WTC11 (cell line): ENCODE measurements around the gene EDN3. TPM values are rescaled to one million over a fixed set of nuclear protein-coding genes. Genes with fewer than 3 reads are reported as not detected.

Experiments
- ATAC-seq: fragments of 200-7000 bp; cut with Tn5 transposase; 2 replicates; pipeline ENCODE4 v1.10.0; 2021; ENCODE audit warnings: mild to moderate bottlenecking, moderate library complexity
- CTCF ChIA-PET: fragments of 300-600 bp; sonication (Branson Sonifier 250); formaldehyde crosslinking; loops from one replicate; lab custom pipeline; 2021; ENCODE audit warnings: antibody characterized with exemption; lab: Charles Lee
- POLR2A ChIA-PET: fragments of 350-600 bp; sonication (Branson Sonifier 250); formaldehyde crosslinking; loops from one replicate; lab custom pipeline; 2021; ENCODE audit warnings: antibody characterized with exemption; lab: Charles Lee
- DNase-seq: peaks from one replicate; pipeline ENCODE4 v3.0.0; 2021; ENCODE audit warnings: low spot score
- H3K27ac Mint-ChIP-seq: 2 replicates; pipeline ENCODE4 v1.8.0; 2021; ENCODE audit warnings: mixed read lengths
- H3K27me3 Mint-ChIP-seq: 2 replicates; pipeline ENCODE4 v1.8.0; 2021; ENCODE audit warnings: low read depth, mild to moderate bottlenecking, moderate library complexity, mixed read lengths
- H3K36me3 Mint-ChIP-seq: 2 replicates; pipeline ENCODE4 v1.8.0; 2021; ENCODE audit warnings: mixed read lengths
- H3K4me1 Mint-ChIP-seq: 2 replicates; pipeline ENCODE4 v1.8.0; 2022; ENCODE audit warnings: mixed read lengths
- H3K4me3 Mint-ChIP-seq: 2 replicates; pipeline ENCODE4 v1.8.0; 2021; ENCODE audit warnings: mild to moderate bottlenecking, moderate library complexity, mixed read lengths
- H3K9me3 Mint-ChIP-seq: 2 replicates; pipeline ENCODE4 v1.8.0; 2021; ENCODE audit warnings: mixed read lengths
- ATF2 ChIP-seq: sonication (generic); formaldehyde crosslinking; IDR thresholded peaks from 2 replicates; pipeline ENCODE4 v1.8.1; 2022; ENCODE audit warnings: low read depth, missing genetic modification reagents, borderline replicate concordance
- E2F4 ChIP-seq: sonication (generic); formaldehyde crosslinking; IDR thresholded peaks from 2 replicates; pipeline ENCODE4 v1.8.1; 2022; ENCODE audit warnings: low read depth, mild to moderate bottlenecking, moderate library complexity, missing genetic modification reagents, borderline replicate concordance
- ETV6 ChIP-seq: sonication (generic); formaldehyde crosslinking; IDR thresholded peaks from 2 replicates; pipeline ENCODE4 v1.8.1; 2022; ENCODE audit warnings: mild to moderate bottlenecking, missing genetic modification reagents
- FOXP4 ChIP-seq: sonication (generic); formaldehyde crosslinking; IDR thresholded peaks from 2 replicates; pipeline ENCODE4 v1.8.0; 2022; ENCODE audit warnings: mild to moderate bottlenecking, missing genetic modification reagents
- NFATC4 ChIP-seq: fragments of 250-450 bp; sonication (Bioruptor Pico); IDR thresholded peaks from 2 replicates; pipeline ENCODE4 v1.9.0; 2021; ENCODE audit warnings: mild to moderate bottlenecking
- ZNF232 ChIP-seq: sonication (generic); formaldehyde crosslinking; IDR thresholded peaks from 2 replicates; pipeline ENCODE4 v1.8.0; 2022; ENCODE audit warnings: mild to moderate bottlenecking, missing genetic modification reagents
- ZNF317 ChIP-seq: sonication (generic); formaldehyde crosslinking; IDR thresholded peaks from 2 replicates; pipeline ENCODE4 v1.8.1; 2023; ENCODE audit warnings: low read depth, mild to moderate bottlenecking, moderate library complexity, missing genetic modification reagents, borderline replicate concordance
- ZNF416 ChIP-seq: fragments of 250-450 bp; sonication (Bioruptor Pico); IDR thresholded peaks from 2 replicates; pipeline ENCODE4 v1.9.0; 2021; ENCODE audit warnings: mild to moderate bottlenecking, inconsistent platforms
- ZNF425 ChIP-seq: fragments of 250-450 bp; sonication (Bioruptor Pico); conservative IDR thresholded peaks from 2 replicates; pipeline ENCODE4 v1.9.0; 2021; ENCODE audit warnings: mild to moderate bottlenecking
- total RNA-seq: library from RNA; stranded (reverse); gene quantifications from 3 replicates; pipeline ENCODE4 v1.2.3, GENCODE V29; 2021
- TF ChIP-seq, protein P1 (sequence below): sonication (generic); formaldehyde crosslinking; IDR thresholded peaks from 2 replicates; pipeline ENCODE4 v1.8.1; 2023; ENCODE audit warnings: mild to moderate bottlenecking, missing genetic modification reagents, moderate library complexity
- TF ChIP-seq, protein P2 (sequence below): fragments of 250-450 bp; sonication (Bioruptor Pico); IDR thresholded peaks from 2 replicates; pipeline ENCODE4 v1.9.0; 2021; ENCODE audit warnings: moderate library complexity, mild to moderate bottlenecking, inconsistent platforms, borderline replicate concordance
- TF ChIP-seq, protein P3 (sequence below): sonication (generic); formaldehyde crosslinking; IDR thresholded peaks from 2 replicates; pipeline ENCODE4 v1.8.0; 2022; ENCODE audit warnings: missing genetic modification reagents
- TF ChIP-seq, protein P4 (sequence below): fragments of 250-450 bp; sonication (Bioruptor Pico); IDR thresholded peaks from 2 replicates; pipeline ENCODE4 v2.1.2; 2022; ENCODE audit warnings: mild to moderate bottlenecking, moderate library complexity

Gene EDN3
- total RNA-seq, 1 experiment from 2014 or later = 0.13 TPM

GRCh38 chr20:59325142-59325523, 24.7 kb downstream of the EDN3 start:
- ChIA-PET POLR2A (interaction anchor here (1.2 kb wide), 1 partner anchor 48 kb away, joined by 3 read pairs; no protein-coding TSS in a partner anchor), CTCF (interaction anchor here (0.9 kb wide), 1 partner anchor 237 kb away, joined by 3 read pairs; no protein-coding TSS in a partner anchor)
- H3K4me1 Mint-ChIP-seq = no peaks in the 10 kb centered on the region
- TF ChIP-seq ZNF232 (CRISPR knock-in tag) = no peak
- no peak for TF ChIP-seq ZNF317 (CRISPR knock-in tag)
- TF ChIP-seq, protein P1, sequence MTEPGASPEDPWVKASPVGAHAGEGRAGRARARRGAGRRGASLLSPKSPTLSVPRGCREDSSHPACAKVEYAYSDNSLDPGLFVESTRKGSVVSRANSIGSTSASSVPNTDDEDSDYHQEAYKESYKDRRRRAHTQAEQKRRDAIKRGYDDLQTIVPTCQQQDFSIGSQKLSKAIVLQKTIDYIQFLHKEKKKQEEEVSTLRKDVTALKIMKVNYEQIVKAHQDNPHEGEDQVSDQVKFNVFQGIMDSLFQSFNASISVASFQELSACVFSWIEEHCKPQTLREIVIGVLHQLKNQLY (CRISPR knock-in tag) = no peak
- TF ChIP-seq, protein P2, sequence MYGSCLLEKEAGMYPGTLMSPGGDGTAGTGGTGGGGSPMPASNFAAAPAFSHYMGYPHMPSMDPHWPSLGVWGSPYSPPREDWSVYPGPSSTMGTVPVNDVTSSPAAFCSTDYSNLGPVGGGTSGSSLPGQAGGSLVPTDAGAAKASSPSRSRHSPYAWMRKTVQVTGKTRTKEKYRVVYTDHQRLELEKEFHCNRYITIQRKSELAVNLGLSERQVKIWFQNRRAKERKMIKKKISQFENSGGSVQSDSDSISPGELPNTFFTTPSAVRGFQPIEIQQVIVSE (CRISPR knock-in tag) = no peak
- TF ChIP-seq ZNF425 (CRISPR knock-in tag) = no peak
- TF ChIP-seq ZNF416 (CRISPR knock-in tag) = no peak
- no peak for TF ChIP-seq E2F4 (CRISPR knock-in tag)
- TF ChIP-seq NFATC4 (CRISPR knock-in tag) = no peak
- no peak for TF ChIP-seq FOXP4 (CRISPR knock-in tag)
- TF ChIP-seq ETV6 = no peak
- TF ChIP-seq, protein P3, sequence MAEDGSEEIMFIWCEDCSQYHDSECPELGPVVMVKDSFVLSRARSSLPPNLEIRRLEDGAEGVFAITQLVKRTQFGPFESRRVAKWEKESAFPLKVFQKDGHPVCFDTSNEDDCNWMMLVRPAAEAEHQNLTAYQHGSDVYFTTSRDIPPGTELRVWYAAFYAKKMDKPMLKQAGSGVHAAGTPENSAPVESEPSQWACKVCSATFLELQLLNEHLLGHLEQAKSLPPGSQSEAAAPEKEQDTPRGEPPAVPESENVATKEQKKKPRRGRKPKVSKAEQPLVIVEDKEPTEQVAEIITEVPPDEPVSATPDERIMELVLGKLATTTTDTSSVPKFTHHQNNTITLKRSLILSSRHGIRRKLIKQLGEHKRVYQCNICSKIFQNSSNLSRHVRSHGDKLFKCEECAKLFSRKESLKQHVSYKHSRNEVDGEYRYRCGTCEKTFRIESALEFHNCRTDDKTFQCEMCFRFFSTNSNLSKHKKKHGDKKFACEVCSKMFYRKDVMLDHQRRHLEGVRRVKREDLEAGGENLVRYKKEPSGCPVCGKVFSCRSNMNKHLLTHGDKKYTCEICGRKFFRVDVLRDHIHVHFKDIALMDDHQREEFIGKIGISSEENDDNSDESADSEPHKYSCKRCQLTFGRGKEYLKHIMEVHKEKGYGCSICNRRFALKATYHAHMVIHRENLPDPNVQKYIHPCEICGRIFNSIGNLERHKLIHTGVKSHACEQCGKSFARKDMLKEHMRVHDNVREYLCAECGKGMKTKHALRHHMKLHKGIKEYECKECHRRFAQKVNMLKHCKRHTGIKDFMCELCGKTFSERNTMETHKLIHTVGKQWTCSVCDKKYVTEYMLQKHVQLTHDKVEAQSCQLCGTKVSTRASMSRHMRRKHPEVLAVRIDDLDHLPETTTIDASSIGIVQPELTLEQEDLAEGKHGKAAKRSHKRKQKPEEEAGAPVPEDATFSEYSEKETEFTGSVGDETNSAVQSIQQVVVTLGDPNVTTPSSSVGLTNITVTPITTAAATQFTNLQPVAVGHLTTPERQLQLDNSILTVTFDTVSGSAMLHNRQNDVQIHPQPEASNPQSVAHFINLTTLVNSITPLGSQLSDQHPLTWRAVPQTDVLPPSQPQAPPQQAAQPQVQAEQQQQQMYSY (CRISPR knock-in tag) = no peak
- TF ChIP-seq, protein P4, sequence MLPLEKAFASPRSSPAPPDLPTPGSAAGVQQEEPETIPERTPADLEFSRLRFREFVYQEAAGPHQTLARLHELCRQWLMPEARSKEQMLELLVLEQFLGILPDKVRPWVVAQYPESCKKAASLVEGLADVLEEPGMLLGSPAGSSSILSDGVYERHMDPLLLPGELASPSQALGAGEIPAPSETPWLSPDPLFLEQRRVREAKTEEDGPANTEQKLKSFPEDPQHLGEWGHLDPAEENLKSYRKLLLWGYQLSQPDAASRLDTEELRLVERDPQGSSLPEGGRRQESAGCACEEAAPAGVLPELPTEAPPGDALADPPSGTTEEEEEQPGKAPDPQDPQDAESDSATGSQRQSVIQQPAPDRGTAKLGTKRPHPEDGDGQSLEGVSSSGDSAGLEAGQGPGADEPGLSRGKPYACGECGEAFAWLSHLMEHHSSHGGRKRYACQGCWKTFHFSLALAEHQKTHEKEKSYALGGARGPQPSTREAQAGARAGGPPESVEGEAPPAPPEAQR = no peak
- no peak for TF ChIP-seq ATF2 (CRISPR knock-in tag)
- H3K36me3 Mint-ChIP-seq = no peaks in the 10 kb centered on the region
- DNase-seq (no peak), ATAC-seq (no peak)
- no peak overlapping the region for H3K4me3 Mint-ChIP-seq
- no peak overlapping the region for H3K27ac Mint-ChIP-seq
- H3K27me3 Mint-ChIP-seq = peaks cover 9% of the 10 kb centered on the region; the same call in 1 of the 2 replicates
- no peaks in the 10 kb centered on the region for H3K9me3 Mint-ChIP-seq
